HepG2 (cell line): Measurements from ENCODE around the gene ARL9. TPM values are rescaled to one million over a fixed set of nuclear protein-coding genes. Genes with fewer than 3 reads are reported as not detected.

Experiments
- CBFB ChIP-seq: sonication (generic); formaldehyde crosslinking; IDR thresholded peaks from 2 replicates; pipeline ENCODE4 v1.4.0; 2020; ENCODE audit warnings: missing genetic modification reagents
- ETV5 ChIP-seq: IDR thresholded peaks from 2 replicates; pipeline ENCODE4 v1.6.1; 2018; ENCODE audit warnings: missing biosample characterization, missing genetic modification reagents, inconsistent platforms, borderline replicate concordance
- GABPA ChIP-seq, 2 experiments: IDR thresholded peaks; 2 replicates each; pipeline ENCODE4 v1.6.1; 2011 to 2016; ENCODE audit warnings: low read depth in 2 of 2, low read length in 1 of 2, missing biosample characterization in 1 of 2, missing genetic modification characterization in 1 of 2
- NFRKB ChIP-seq: fragments of 450-650 bp; IDR thresholded peaks from 2 replicates; pipeline ENCODE4 v1.6.1; 2017
- PATZ1 ChIP-seq: sonication (generic); formaldehyde crosslinking; IDR thresholded peaks from 2 replicates; pipeline ENCODE4 v1.4.0; 2020; ENCODE audit warnings: missing genetic modification reagents
- REST ChIP-seq, 2 experiments: IDR thresholded peaks; 2 replicates each; pipeline ENCODE4 v1.6.1; 2011 to 2012; ENCODE audit warnings: low read length in 2 of 2, borderline replicate concordance in 1 of 2, low read depth in 1 of 2, mild to moderate bottlenecking in 1 of 2, moderate library complexity in 1 of 2
- SAP130 ChIP-seq: IDR thresholded peaks from 2 replicates; pipeline ENCODE4 v1.6.1; 2016; ENCODE audit warnings: low read depth
- SP1 ChIP-seq, 2 experiments: fragments of 450-650 bp in 1 of 2; sonication (generic) in 1 of 2; formaldehyde crosslinking in 1 of 2; IDR thresholded peaks; 2 replicates each; pipeline versions ENCODE4 v1.4.0 to v1.6.1; 2016 to 2020; ENCODE audit warnings: missing genetic modification reagents in 1 of 2
- SP4 ChIP-seq: sonication (generic); formaldehyde crosslinking; IDR thresholded peaks from 2 replicates; pipeline ENCODE4 v1.8.1; 2023; ENCODE audit warnings: mild to moderate bottlenecking, missing genetic modification reagents
- TAF1 ChIP-seq: sonication (generic); formaldehyde crosslinking; IDR thresholded peaks from 2 replicates; pipeline ENCODE4 v1.4.0; 2020; ENCODE audit warnings: missing genetic modification reagents
- ZNF407 ChIP-seq: sonication (generic); formaldehyde crosslinking; IDR thresholded peaks from one replicate; pipeline ENCODE4 v1.5.1; 2020; ENCODE audit warnings: mild to moderate bottlenecking, missing genetic modification reagents; ENCODE audit errors: not compliant biosample characterization
- ZNF446 ChIP-seq: sonication (generic); formaldehyde crosslinking; IDR thresholded peaks from 2 replicates; pipeline ENCODE4 v1.5.0; 2020; ENCODE audit warnings: mild to moderate bottlenecking, missing genetic modification reagents
- ZNF460 ChIP-seq: sonication (generic); formaldehyde crosslinking; IDR thresholded peaks from 2 replicates; pipeline ENCODE4 v1.5.1; 2020; ENCODE audit warnings: missing genetic modification reagents, mild to moderate bottlenecking, borderline replicate concordance
- polyA plus RNA-seq, 8 experiments: library from polyadenylated mRNA; depleted of rRNA in 3 of 8; stranded (reverse) in 7 of 8; unstranded in 1 of 8; fragments of >200 nt; fragmentation: Illumina TruSeq in 4 of 8; extraction: Trizol in 4 of 8; gene quantifications; 2 replicates each; pipeline versions ENCODE4 v1.2.1 to v1.2.3, GENCODE V29; 2011 to 2016; ENCODE audit warnings: low read depth in 4 of 8, missing spikeins in 1 of 8, mixed read lengths in 1 of 8; ENCODE audit not compliant: insufficient read depth in 1 of 8
- total RNA-seq, 5 experiments: library from RNA; depleted of rRNA; stranded (reverse); fragments of >200 nt; fragmentation: Illumina TruSeq; extraction: Trizol; gene quantifications; 2 replicates each; pipeline ENCODE4 v1.2.3, GENCODE V29; 2016; ENCODE audit warnings: low read depth in 1 of 5

ARL9 gene
- total and polyA plus RNA-seq, 2 of the 13 experiments (the other 11 are each of a cell fraction or from before 2014, with no cell fraction given) = not detected

- peak; percentile 83 for TF ChIP-seq ZNF407 (CRISPR knock-in tag)
- peak; percentile 96 for TF ChIP-seq SAP130 (CRISPR knock-in tag)
- peak; percentile 88 for TF ChIP-seq GABPA (IDR thresholded peaks at IDR 0.05; ENCODE audit: low read depth, low read length)
- peak; percentile 97 for TF ChIP-seq GABPA (CRISPR knock-in tag; IDR thresholded peaks at IDR 0.05; ENCODE audit: low read depth)
- no peak for TF ChIP-seq SP1 (IDR thresholded peaks at IDR 0.05)
- peak; percentile 95 for TF ChIP-seq SP1 (CRISPR knock-in tag; IDR thresholded peaks at IDR 0.05)
- TF ChIP-seq ZNF446 (CRISPR knock-in tag) = no peak
- peak; percentile 59; the same call in 1 of the 2 replicates for TF ChIP-seq ETV5
- TF ChIP-seq SP4 = peak; percentile 92
- TF ChIP-seq ZNF460 (CRISPR knock-in tag) = no peak
- TF ChIP-seq TAF1 = peak; percentile 97
- TF ChIP-seq PATZ1 (CRISPR knock-in tag) = peak; percentile 63; the same call in 1 of the 2 replicates
- TF ChIP-seq REST (IDR thresholded peaks at IDR 0.05; ENCODE audit: borderline replicate concordance in 1 of 2, low read depth in 1 of 2, low read length in 2 of 2) = peak in 1 of 2 experiments; percentile 48; a peak in 1 of 4 replicates
- TF ChIP-seq CBFB (CRISPR knock-in tag) = 0 out of 2 replicates have a peak, but pooled peaks have one; percentile 39
- 0 out of 2 replicates have a peak, but pooled peaks have one; percentile 39 for TF ChIP-seq NFRKB
These were observed 38.1 kb upstream of the ARL9 start, which contains the start of gene SRP72 (continued) for GRCh38 chr4:56467284-56468096.
